Activated CD4-positive, alpha-beta T cell treated with anti-CD3 and anti-CD28 coated beads, Interleukin-2, amount 50 U/mL, for 24 hours (primary cell): Measurements from ENCODE around the gene TESPA1.
"Not testable (repeated sequence)": the region's sequence is repeated elsewhere in the genome, so short reads cannot be mapped to it uniquely, and the experiment has no call there.

ENCODE experiments used
- DNase-seq, 2 donors: peaks; one replicate each; pipeline ENCODE4 v3.0.0-alpha.2; 2020; ENCODE audit warnings: low read depth in 1 of 2, low spot score in 1 of 2

Gene TESPA1

DNA sequence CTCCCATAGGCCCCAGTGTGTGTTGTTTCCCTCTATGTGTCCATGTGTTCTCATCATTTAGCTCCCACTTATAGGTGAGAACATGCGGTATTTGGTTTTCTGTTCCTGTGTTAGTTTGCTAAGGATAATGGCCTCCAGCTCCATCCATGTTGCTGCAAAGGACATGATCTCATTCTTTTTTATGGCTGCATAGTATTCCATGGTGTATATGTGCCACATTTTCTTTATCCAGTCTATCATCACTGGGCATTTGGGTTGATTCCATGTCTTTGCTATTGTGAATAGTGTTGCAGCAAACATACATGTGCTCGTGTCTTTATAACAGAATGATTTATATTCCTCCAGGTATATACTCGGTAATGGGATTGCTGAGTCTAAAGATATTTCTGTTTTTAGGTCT, 2.2 kb upstream of the TESPA1 start:
- not testable (repeated sequence) for DNase-seq

GRCh38 chr12:54983536-54984101, 943 bp downstream of the TESPA1 start:
- DNase-seq: peak in 1 of 2 donors; percentile 42

DNA sequence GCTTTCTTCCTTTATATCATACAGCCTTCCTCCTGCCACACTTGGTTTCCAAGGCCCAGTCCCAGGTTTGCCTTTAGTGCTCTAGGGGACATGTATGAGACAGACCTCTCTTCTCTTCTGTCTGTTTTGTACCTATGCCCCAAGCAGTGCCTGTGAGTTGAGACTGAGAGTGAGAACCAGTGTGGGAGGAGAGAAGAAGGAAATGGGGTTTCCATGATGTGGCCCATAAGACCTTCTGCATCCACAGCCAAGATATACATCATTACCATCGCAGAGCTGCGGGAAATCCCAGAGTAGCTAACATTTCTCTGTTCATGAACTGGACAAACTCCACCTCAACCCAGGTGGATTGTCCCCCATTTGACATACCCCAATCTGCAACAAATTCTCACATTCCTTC, 2.8 kb downstream of the TESPA1 start:
- DNase-seq: peak in 1 of 2 donors; percentile 58

GRCh38 chr12:54980341-54980740, 4.2 kb downstream of the TESPA1 start:
- no peak for DNase-seq

- DNase-seq: no peak
Observed at GRCh38 chr12:54977857-54978256, 6.7 kb downstream of the TESPA1 start.

- no peak for DNase-seq
Observed at GRCh38 chr12:54977155-54977554, 7.4 kb downstream of the TESPA1 start.

GRCh38 chr12:54975875-54976274, 8.7 kb downstream of the TESPA1 start:
- no peak for DNase-seq

GRCh38 chr12:54975272-54975671, 9.3 kb downstream of the TESPA1 start:
- no peak for DNase-seq

DNA sequence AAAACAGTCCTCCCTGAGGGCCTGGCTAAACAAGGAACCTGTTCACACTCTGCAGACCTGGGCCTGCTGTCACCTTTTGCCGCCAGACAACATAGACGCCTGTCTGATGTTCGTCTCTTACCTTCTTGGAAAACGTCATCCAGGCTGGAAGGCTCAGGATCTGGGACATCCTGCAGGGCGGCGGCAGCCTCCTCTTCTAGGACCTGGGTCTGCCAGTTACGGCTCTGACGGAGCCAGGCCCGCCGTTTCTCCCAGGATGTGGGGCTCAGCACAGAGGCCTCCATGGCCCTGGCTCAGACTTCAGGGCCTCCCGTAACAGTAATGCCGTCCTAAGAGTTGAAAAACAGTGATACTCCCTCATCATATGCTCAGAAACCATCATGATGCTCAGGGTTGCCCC, 10.3 kb downstream of the TESPA1 start:
- no peak for DNase-seq

DNA sequence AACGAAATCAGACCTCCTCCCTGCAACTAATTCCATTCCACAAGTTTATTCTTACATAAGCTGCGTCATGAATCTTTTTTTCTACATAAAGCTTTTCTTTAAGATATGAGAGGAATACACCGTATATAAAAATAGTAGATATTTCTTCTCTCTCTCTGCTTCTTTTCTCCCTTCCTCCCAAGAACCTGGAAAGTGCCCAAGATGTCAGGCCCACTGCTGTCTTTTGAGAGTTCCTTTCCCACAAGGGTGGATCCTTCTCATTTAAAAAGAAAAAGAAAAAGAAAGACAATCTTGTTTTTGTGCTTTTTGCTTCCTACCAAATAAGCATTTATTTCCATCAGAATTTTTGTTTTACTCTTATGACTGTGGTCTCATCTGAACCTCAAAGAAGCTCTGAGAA, 11.0 kb downstream of the TESPA1 start:
- DNase-seq: no peak

GRCh38 chr12:54970741-54971140, 13.8 kb downstream of the TESPA1 start:
- no peak for DNase-seq

DNA sequence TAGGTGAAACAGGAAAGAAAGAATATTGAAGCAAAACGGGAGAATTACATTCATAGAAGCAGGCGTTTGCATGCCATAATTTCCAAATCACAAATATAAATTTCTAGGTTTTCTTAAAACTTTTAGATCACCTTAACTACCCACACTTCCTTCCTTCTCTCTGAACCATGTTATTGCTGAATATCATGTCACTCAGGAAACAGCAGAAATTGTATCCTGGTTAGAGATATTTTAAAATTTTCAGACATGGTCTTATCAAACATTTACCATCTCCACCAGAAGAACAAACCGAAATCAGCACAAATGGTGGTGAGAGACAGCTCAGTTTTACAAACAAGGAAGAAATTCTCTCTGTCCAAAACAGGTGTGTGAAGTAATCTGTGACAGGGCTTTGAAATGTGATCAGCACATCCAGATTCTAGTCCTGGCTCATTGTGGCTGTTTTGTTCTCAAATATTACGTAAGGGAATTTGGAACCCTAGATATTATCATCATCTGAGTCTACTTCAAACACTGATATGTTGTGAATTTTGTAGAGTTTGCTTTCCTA, 16.3 kb downstream of the TESPA1 start:
- no peak for DNase-seq

DNA sequence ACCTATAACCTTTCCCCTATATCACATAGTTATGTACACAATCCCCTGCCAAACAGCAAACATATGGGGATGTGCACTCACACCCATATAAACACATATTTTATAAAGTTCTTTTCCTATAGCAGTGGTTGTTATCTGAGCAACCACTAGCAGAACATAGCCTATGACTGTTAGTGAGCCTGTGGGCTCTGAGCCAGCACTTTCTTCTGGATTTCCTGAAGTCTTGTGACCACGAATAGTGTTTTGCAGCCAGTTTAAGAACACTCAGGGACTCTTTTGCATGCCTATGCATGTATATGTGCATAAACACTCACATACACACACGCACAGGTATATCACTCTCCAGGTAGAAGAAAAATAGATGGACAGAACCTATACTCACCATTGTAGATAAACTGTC, 17.1 kb downstream of the TESPA1 start:
- DNase-seq: no peak

- DNase-seq: no peak
Observed at GRCh38 chr12:54961190-54961589, 23.4 kb downstream of the TESPA1 start.

- no peak for DNase-seq
Observed at GRCh38 chr12:54959291-54960018, 25.1 kb downstream of the TESPA1 start.

DNA sequence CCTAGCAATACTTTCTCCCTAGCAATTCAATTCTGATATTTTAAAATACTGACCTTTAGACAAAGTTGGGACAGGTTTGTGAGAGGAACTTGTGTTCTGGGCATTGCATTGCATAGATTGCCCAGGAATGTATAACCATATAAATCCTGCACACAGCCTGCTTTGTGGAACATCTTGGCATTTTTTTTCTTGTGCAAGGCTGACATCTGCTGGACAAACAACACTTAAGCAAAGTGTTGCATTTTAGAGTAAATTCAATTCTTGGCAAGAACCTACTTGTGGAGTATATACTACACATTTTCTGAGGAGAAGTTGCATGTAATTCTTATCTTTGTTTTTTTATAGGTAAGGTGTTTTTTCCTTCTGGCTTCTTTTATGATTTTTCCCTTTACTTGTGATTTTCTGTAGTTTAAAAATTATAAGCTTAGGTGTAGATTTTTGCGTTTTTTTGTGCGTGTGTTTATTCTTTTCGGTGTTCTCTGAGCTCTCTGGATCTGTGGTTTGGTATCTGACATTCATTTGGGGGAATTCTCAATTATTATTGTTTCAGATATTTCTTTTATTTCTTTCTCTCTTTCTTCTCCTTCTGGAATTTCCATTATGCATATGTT, 26.4 kb downstream of the TESPA1 start:
- peak in 1 of 2 donors; percentile 62 for DNase-seq

DNA sequence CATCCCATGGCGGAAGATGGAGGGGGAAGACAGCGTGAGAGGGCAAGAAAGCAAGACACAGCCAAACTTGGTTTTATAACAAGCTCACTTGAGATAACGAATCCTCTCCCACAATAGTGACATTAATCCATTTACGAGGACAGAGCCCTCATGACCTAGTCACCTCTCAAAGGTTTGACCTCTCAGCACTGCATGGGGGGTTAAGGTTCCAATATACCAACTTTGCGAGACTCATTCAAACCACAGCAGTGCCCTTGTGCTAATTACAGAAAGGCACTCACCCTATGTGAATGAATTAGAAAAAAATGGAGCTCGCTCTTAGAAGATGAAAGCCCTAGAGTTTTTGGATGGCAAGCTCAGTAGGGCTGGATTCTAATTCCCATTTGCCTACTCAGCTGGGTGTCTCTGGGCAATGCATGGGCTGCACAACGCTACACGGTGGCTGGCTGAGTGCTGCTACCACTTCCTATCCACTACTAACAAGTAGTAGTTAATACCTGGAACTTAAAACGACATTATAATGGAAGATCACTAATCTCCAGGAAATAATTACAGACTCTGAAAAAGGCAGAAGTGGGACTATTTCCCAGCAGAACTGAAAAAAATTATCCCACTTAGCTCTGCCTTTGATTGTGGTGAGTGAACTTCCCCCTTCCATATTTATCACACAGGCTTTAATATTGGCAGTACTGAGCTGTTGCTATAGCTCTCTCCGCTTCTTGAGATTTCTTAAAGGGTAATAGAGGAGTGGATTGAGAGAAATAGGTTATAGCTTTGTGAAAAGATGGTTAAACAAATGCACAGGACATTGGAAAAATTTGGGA, 27.5 kb downstream of the TESPA1 start:
- DNase-seq: no peak

GRCh38 chr12:54956322-54956721, 28.2 kb downstream of the TESPA1 start:
- DNase-seq: no peak

GRCh38 chr12:54954801-54955200, 29.8 kb downstream of the TESPA1 start:
- DNase-seq: no peak

- no peak for DNase-seq
Observed at GRCh38 chr12:54954228-54954627, 30.3 kb downstream of the TESPA1 start.

GRCh38 chr12:54950071-54950727, 34.4 kb downstream of the TESPA1 start:
- no peak for DNase-seq
